Ovary (tissue), 9 donors: ENCODE data around the gene PPHLN1. TPM values are rescaled to one million over a fixed set of nuclear protein-coding genes. Genes with fewer than 3 reads are reported as not detected.

Experiments used
- DNase-seq, 5 donors: peaks; one replicate each; pipeline ENCODE4 v3.0.0-alpha.2; 2019 to 2020
- H3K27ac ChIP-seq, 2 donors: fragments of 200-600 bp; one replicate each; pipeline versions ENCODE4 v1.5.1 to v1.8.0; 2019 to 2022
- H3K27me3 ChIP-seq: fragments of 200-600 bp; one replicate; pipeline ENCODE4 v1.8.0; 2022
- H3K36me3 ChIP-seq: fragments of 200-600 bp; sonication (generic); one replicate; pipeline ENCODE4 v1.5.1; 2019
- H3K4me1 ChIP-seq: one replicate; pipeline ENCODE4 v1.8.1; 2013; ENCODE audit warnings: mild to moderate bottlenecking, moderate library complexity; ENCODE audit not compliant: insufficient read depth
- H3K4me3 ChIP-seq: fragments of 200-600 bp; sonication (generic); one replicate; pipeline ENCODE4 v1.5.1; 2017
- H3K9me3 ChIP-seq, 2 donors: fragments of 200-600 bp in 1 of 2; sonication (generic) in 1 of 2; one replicate each; pipeline versions ENCODE4 v1.5.1 to v1.8.1; 2013 to 2019; ENCODE audit warnings: mild to moderate bottlenecking in 1 of 2, moderate library complexity in 1 of 2
- CTCF ChIP-seq, 3 donors: fragments of 450-650 bp in 2 of 3; fragments of 200-600 bp in 1 of 3; IDR thresholded peaks; one replicate each; pipeline versions ENCODE4 v1.5.1 to v1.8.0; 2016 to 2022; ENCODE audit warnings: antibody characterized with exemption in 3 of 3, mild to moderate bottlenecking in 1 of 3
- EP300 ChIP-seq: sonication (generic); formaldehyde crosslinking; IDR thresholded peaks from one replicate; pipeline ENCODE4 v1.6.1; 2017; ENCODE audit warnings: antibody characterized with exemption
- POLR2A ChIP-seq: fragments of 450-650 bp; IDR thresholded peaks from one replicate; pipeline ENCODE4 v1.6.1; 2017; ENCODE audit warnings: antibody characterized with exemption, mild to moderate bottlenecking, moderate library complexity
- WGBS, 3 donors: extraction: QIAGEN DNeasy Blood & Tissue Kit in 1 of 3; methylation state at CpG; one replicate each; pipeline versions ENCODE4 v1.1.5 to v1.1.7; 2013 to 2017; 5-methylcytosine and 5-hydroxymethylcytosine counted together
- intact Hi-C, 4 donors: fragments of 100-400 bp; cut with DNase I; formaldehyde crosslinking; loops; one replicate each; pipeline versions ENCODE4 v1.11.0 to v1.15.1; 2022 to 2023
- polyA plus RNA-seq, 2 donors: library from polyadenylated mRNA; stranded (reverse); fragments of 200-250 nt in 1 of 2; fragments of 350-450 nt in 1 of 2; fragmentation: Illumina TruSeq in 1 of 2; extraction: RNeasy Lipid Tissue Mini Kit (QIAGEN cat#74804) in 1 of 2; gene quantifications; one replicate each; pipeline ENCODE4 v1.2.3, GENCODE V29; 2013 to 2014
- total RNA-seq, 7 donors: library from RNA; depleted of rRNA in 2 of 7; stranded (reverse); fragments of >200 nt in 2 of 7; fragmentation: NEBNext Ultra II Directional in 3 of 7; extraction: Animal tissue kit (Norgen Biotek cat#: 25700) in 3 of 7; gene quantifications; one replicate each; pipeline versions ENCODE4 v1.1.0 to v1.2.4, GENCODE V29; 2016 to 2023
- donor health status: DM: no; HTN: no; CAD: no; lungs with moderate emphysema.
- donor health status: DM: no; HTN: no; CAD: no.
- donor health status: Bipolar disorder and iron deficiency.
- donor health status: DM: yes; HTN: yes; CAD: no.
- donor health status: DM: no; HTN: no; CAD: no.
- donor health status: DM: yes; HTN: yes; CAD: no.

Gene PPHLN1
- total and polyA plus RNA-seq, 9 donors, result 35.6 to 68.9 (median 53.8) TPM

- TF ChIP-seq POLR2A (no peak), EP300 (no peak)
- Histone ChIP-seq H3K27ac (no peak overlapping the region), H3K27me3 (no peaks in the 10 kb centered on the region), H3K4me1 (no peaks in the 10 kb centered on the region), H3K36me3 (no peaks in the 10 kb centered on the region), H3K4me3 (no peak overlapping the region), H3K9me3 (no peaks in the 10 kb centered on the region)
- intact Hi-C loops, result no loop called here
- DNase-seq, result no peak
- whole genome bisulfite sequencing, 3 donors, result 91 to 94% (median 93%) methylated on average over 6 of the region's 6 CpGs
These were observed 34.9 kb downstream of the PPHLN1 start for GRCh38 chr12:42360747-42361403.

GRCh38 chr12:42361909-42362646 lies 36.1 kb downstream of the PPHLN1 start:
- intact Hi-C loops, result no loop called here
- no peaks in the 10 kb centered on the region for H3K36me3 ChIP-seq

GRCh38 chr12:42362647-42363260 lies 36.8 kb downstream of the PPHLN1 start:
- intact Hi-C loops, result no loop called here
- DNase-seq, result no peak

More at GRCh38 chr12:42361909-42362646, 36.1 kb downstream of the PPHLN1 start:
- TF ChIP-seq CTCF (IDR thresholded peaks at IDR 0.05) (no peak), POLR2A (no peak), EP300 (no peak)
- Histone ChIP-seq H3K27ac (no peak overlapping the region), H3K9me3 (no peaks in the 10 kb centered on the region), H3K27me3 (no peaks in the 10 kb centered on the region), H3K4me1 (no peaks in the 10 kb centered on the region), H3K4me3 (no peak overlapping the region)
- no peak for DNase-seq
- WGBS, 3 donors, result 70 to 81% (median 71%) methylated on average over 4 of the region's 4 CpGs

GRCh38 chr12:42364692-42365091 lies 38.7 kb downstream of the PPHLN1 start:
- 45 to 74% (median 63%) methylated on average over 9 of the region's 9 CpGs for whole genome bisulfite sequencing, 3 donors
- Histone ChIP-seq H3K9me3 (no peaks in the 10 kb centered on the region), H3K36me3 (no peaks in the 10 kb centered on the region), H3K27ac (no peak overlapping the region), H3K4me1 (no peaks in the 10 kb centered on the region), H3K27me3 (no peaks in the 10 kb centered on the region), H3K4me3 (no peak overlapping the region)
- TF ChIP-seq POLR2A, result no peak
- no peak for TF ChIP-seq CTCF (IDR thresholded peaks at IDR 0.05)
- TF ChIP-seq EP300, result no peak
- DNase-seq, result no peak
- intact Hi-C loops, result no loop called here

More at GRCh38 chr12:42362647-42363260, 36.8 kb downstream of the PPHLN1 start:
- Histone ChIP-seq H3K36me3 (no peaks in the 10 kb centered on the region), H3K4me3 (no peak overlapping the region), H3K4me1 (no peaks in the 10 kb centered on the region), H3K27me3 (no peaks in the 10 kb centered on the region), H3K9me3 (no peaks in the 10 kb centered on the region), H3K27ac (no peak overlapping the region)
- TF ChIP-seq EP300, result no peak
- no peak for TF ChIP-seq CTCF (IDR thresholded peaks at IDR 0.05)
- no peak for TF ChIP-seq POLR2A
